HG03095 (cell line): ENCODE measurements around the gene FIGNL1.

Source experiments
- ATAC-seq: cut with Tn5 transposase; IDR thresholded peaks from one replicate; pipeline ENCODE4 v1.9.1; 2021; ENCODE audit warnings: moderate library complexity; ENCODE audit not compliant: unreplicated experiment

FIGNL1 gene

GRCh38 chr7:50449881-50450589 lies at the start of gene FIGNL1:
FIGNL1 (minus strand) TSS chr7:50450350; CDS start chr7:50447287, 3,063 bp downstream.
- ATAC-seq, result peak; percentile 76

GRCh38 chr7:50499092-50499491 lies 48.9 kb upstream of the FIGNL1 start:
- no peak for ATAC-seq

- no peak for ATAC-seq
Observed at GRCh38 chr7:50497968-50498367, 47.8 kb upstream of the FIGNL1 start.

GRCh38 chr7:50497068-50497642 lies 47.0 kb upstream of the FIGNL1 start:
- ATAC-seq, result no peak

- ATAC-seq, result no peak
Observed at GRCh38 chr7:50496569-50496968, 46.4 kb upstream of the FIGNL1 start.

GRCh38 chr7:50495746-50496145 lies 45.6 kb upstream of the FIGNL1 start:
- ATAC-seq, result no peak

- ATAC-seq, result no peak
Observed at GRCh38 chr7:50492770-50493519, 42.8 kb upstream of the FIGNL1 start.

- no peak for ATAC-seq
Observed at GRCh38 chr7:50491943-50492342, 41.8 kb upstream of the FIGNL1 start.

- no peak for ATAC-seq
Observed at GRCh38 chr7:50491209-50491608, 41.1 kb upstream of the FIGNL1 start.

GRCh38 chr7:50488379-50488778 lies 38.2 kb upstream of the FIGNL1 start:
- ATAC-seq, result no peak

GRCh38 chr7:50486512-50486911 lies 36.4 kb upstream of the FIGNL1 start:
- ATAC-seq, result no peak

GRCh38 chr7:50481867-50482266 lies 31.7 kb upstream of the FIGNL1 start:
- ATAC-seq, result no peak

- no peak for ATAC-seq
Observed at GRCh38 chr7:50480797-50481196, 30.6 kb upstream of the FIGNL1 start.

GRCh38 chr7:50479743-50480517 lies 29.8 kb upstream of the FIGNL1 start:
- no peak for ATAC-seq

GRCh38 chr7:50477640-50478039 lies 27.5 kb upstream of the FIGNL1 start:
- ATAC-seq, result no peak

- ATAC-seq, result no peak
Observed at GRCh38 chr7:50476953-50477625, 26.9 kb upstream of the FIGNL1 start.

- ATAC-seq, result peak; percentile 63
Observed at GRCh38 chr7:50475340-50475739, 25.2 kb upstream of the FIGNL1 start.

GRCh38 chr7:50474382-50475160 lies 24.4 kb upstream of the FIGNL1 start:
- ATAC-seq, result no peak

- no peak for ATAC-seq
Observed at GRCh38 chr7:50473531-50473930, 23.4 kb upstream of the FIGNL1 start.

- ATAC-seq, result no peak
Observed at GRCh38 chr7:50472427-50472826, 22.3 kb upstream of the FIGNL1 start.
